GM21825 (cell line): Measurements from ENCODE around the gene MIPEP.

Experiments used
- ATAC-seq: cut with Tn5 transposase; IDR thresholded peaks from one replicate; pipeline ENCODE4 v1.9.1; 2021; ENCODE audit warnings: mild to moderate bottlenecking, moderate library complexity; ENCODE audit not compliant: unreplicated experiment

Gene MIPEP

DNA sequence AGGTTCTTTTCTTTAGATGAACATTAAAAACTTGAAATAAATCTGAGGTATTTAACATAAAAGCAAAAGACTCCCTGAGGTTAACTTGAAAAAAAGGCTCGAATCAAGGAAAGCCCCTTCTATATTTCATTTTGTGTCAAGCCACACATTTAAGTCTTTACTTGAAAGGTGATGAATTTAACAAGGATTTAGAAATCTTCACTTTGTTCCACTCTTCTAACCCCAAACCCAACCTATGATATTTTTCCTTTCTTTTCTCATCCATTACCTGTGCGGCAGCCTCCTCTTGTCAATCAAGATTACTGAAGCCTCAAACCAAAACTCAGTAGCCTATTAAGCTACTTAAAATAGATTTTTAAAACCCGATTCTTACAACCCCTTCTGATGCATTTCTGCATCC is 33.8 kb downstream of the MIPEP start:
- ATAC-seq: no peak

DNA sequence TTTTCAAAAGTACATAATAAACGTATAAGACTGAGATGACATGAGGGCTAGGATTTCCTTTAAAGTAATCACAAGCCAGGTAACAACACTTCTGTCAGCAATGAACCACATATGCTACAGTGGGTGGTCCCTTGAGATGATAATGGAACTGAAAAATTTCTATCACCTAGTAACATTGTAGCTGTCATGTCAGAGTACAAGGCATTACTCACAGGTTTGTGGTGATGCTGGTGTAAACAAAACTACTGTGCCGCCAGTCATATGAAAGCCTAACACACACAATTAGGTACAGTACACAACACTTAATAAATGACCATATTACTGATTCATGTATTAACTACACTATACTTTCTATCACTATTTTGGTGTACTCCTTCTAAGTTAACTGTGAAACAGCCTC is 36.8 kb downstream of the MIPEP start:
- no peak for ATAC-seq

DNA sequence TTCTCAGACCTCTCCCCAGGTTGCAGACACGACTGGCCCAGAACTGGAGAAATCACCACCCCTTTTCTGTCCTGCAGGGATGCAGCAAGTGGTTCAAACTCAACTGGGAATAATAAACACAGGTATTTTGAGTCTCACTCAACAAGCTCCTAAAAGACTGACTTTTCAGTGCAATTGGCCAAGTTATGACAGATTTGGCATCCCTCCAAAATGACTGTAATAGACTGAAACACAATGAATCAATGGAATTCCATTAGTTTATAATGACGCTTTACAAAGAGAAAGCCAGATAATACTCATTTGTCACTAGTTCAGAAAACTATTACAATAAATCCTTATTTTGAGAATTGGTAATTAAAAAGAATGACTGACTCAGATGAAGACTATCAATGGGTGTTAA is 38.1 kb downstream of the MIPEP start:
- no peak for ATAC-seq

DNA sequence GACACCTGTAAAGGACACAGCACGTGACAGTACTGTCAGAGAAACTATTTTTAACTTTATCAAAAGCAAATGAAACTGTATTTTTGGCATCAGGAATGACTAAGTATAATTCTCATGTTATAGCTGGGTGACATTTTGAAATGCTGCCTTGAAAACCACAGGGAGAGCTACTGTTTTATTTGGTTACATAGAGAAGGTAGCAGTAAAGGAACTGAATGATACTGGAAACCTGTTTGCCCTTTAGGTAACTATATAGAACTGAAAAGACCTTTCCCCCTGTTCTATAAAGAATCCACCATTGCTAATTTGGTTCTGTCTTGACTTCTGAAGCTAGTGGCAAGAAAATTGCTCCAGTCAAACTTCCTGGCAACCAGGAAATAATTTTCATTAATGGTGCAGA is 39.1 kb downstream of the MIPEP start:
- no peak for ATAC-seq

DNA sequence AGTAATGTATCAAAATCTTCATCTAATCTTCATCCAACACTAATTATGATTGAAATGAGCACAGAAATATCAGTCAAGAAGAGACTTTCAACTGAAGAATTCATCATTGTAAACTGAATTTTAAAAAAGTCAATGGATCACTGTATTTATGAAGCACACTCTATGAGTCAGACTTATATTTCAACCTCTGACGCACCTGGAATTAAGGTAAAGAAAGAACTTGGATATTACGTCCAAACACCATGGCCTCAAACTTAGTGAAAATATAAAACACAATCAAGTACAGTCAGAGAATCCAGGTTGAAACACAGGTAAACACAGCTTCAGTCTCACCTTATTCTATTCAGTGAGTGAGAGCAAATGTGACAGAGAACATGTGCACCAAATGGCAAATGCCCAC is 39.5 kb downstream of the MIPEP start:
- ATAC-seq: no peak

DNA sequence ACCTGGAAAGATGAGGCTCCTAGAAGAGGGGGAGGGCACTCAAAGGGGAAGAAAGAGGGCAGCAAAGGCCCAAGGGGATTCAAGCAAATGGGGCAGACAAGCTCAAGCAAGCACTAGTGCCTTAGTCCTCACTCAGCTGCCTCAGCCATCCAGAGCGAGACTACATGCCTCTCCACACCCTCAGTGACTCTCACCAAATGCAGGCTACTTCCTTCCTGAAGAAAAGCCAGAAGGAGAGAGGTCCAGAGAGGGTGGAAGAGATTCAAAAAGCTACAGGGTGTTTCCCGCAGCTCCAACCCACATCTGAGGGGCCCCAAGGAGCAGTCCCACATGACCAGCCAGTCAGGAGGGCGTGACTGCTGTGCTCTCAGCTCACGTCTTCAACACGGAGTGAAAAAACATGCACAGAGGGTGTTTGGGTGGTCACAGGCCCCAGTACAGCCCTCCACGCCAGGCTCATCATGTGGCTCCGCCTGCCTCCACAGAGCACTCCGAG is 40.5 kb downstream of the MIPEP start:
- no peak for ATAC-seq

DNA sequence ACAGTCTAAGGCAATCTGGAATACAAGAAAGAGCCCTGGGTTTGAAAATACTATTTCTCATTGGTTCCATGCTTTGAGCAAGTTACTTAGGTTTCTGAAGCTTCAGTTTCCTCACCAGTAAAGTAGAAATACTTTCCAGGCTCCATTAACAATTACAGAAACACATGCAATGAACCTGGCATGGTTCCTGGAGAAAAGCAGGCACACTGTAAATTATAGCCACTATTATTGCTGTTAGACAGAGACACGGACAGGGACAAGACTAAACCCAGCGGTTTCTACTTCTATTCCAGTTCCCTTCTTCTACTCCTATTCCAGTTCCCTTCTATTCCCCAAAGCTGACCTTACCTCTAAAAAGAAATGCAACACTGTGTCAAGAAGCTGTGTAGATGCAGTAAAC is 41.2 kb downstream of the MIPEP start:
- no peak for ATAC-seq

DNA sequence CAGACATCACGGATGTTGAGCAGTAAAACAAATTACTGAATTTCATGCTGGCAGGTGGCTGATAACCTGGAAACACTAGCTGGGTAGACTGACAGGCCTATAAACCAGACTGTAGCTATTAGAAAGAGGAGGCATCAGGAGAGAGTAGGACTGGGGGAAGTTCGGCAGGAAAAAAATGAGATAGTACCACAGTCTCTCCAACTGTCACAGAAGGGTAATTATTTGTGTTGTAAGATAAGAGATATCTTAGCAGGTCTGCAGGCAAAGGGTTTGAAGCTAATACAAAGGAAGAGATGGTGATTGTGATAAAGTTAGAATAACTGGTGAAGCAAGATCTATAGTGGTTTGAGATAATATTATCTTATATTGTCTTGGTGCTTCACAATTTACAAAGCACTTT is 41.7 kb downstream of the MIPEP start:
- ATAC-seq: no peak

DNA sequence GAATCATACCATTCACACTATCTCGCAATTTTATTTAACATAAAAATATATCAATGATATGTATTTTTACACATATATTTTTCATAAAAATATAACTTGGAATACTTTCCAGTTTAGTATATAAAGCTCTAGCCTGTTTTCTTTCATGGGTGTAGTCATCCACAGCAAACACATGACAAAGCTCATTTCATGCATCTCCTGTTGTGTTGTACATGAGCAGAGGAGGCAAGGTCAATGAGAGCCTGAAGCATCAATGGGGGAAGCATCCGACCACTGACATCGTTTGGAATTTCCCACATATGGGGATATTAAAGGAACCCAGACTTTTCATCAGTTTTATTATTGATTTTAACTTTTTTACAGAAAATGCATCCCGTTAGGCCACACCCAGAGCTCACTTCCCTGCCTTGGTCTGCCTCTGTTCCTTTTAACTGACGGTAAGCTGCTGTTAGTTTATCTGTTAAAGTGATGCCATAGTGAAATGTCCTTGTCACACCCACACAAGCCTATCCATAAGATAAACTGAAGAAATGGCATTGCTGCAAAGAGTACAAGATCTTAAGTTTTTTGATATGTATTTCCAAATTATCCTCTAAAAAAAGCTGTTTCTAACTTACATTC is 44.0 kb downstream of the MIPEP start:
- peak; percentile 28 for ATAC-seq

DNA sequence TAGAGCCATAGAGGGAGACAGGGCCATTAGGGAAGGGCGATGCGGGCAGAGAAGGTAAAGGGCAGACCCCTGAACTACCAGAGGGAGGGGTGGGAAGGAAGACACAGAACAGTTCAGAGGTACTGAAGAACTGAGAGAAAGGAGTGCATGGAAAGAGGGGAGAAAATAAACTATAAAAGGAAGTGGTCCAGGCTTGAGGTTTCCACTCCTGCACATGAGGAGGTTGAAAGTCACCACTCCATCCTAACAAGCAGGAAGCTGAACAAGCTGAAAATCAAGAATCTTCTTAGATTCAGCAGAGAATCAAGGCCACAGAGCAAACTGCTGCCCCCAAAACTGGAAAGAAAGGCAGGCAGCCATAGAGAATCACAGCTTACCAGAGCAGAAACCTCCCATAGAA is 45.1 kb downstream of the MIPEP start:
- ATAC-seq: no peak

DNA sequence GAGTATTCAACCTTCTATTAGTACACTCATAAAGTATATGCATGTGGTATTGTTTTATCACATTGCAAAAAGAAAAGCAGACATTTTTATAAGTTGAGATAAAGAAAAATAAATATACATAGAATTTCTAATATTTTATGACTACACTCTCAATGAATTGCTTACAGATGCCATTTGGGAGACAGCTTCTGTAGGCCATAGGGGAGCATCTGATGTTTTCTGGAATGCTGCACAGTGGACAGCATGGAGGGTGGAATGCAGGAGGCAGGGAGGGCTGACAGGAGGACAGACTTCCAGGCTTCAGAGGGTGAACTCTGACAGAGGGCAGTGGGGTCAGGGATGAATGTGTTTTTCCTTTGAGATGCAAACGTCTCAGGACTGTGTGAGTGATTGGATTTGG is 45.8 kb downstream of the MIPEP start:
- ATAC-seq: no peak

DNA sequence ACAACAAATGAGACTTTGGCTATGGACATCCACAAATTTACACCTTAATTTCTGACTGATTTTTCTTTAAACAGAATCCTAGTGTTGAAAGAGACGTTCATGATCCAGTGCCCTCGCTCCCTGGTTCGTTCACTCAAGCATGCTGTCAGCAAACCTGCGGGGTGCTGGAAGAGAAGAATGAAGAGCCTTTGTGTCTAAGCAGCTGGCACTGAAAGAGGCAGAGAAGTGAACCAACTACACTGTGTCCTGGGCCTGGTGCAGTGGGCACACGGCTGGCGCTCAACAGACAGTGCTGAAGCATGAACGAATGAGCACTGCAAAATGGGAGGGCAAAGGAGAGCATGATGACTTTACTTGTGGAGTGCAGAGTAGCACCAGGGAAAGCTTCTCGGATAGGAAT is 46.8 kb downstream of the MIPEP start:
- ATAC-seq: no peak

DNA sequence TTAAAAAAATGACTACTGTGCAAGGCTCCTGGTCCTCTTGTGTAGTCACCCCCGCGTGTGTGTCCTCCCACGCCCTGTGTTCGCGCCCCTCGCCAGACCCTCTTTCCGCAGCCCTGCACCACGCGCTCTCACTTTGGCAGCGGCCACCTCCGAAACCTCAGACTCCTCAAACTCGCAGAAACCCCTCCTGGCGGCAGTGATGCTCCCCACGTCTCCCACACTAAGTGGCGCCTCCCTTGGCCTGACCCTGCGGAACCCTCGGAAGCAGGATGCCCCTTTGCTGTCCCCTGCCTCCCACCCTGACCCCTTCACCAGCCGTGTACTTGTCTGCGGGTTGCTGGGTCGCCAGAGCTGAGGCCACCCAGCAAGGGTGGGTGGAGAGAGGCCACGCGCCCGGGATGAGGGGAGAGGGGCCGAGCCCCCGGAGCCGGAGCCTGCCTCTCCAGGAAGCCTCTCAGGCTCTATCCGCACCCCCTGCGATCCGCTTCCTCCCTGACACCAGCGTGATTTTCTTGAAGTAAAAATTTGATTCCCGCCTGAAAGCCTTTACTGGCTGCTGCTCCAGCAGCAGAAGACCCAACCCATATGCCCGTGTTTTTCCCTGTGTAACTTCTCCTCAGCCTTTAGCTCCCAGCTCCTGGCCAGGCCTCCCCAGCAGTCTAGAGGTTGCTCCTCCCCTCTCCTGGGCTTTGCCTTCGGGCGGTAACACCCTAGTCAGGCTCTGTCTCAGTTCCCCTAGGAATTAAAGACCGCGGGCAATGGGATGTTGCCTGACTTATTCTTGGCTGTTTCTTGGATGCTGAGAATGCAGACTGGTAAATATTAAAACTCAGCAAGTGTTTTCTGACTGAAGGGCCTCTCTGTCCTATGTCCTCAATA is 55.2 kb downstream of the MIPEP start:
- no peak for ATAC-seq

DNA sequence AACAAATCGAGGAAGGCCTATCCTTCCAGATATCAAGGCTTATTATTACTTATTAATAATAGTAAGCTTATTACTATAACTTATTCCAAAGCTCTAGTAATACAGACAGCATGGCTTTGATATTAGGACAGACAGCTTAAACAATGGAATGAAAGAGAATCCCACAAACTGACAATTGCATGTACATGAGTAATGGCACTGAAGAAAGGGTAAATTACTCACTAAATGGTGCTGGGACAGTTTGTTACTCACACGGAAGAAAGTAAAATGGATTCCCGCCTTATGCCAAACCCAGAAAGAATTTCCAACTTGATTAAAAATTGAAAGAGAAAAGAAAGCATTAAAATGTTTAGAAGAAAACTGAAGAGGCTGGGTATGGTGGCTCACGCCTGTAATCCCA is 60.3 kb downstream of the MIPEP start:
- no peak for ATAC-seq

DNA sequence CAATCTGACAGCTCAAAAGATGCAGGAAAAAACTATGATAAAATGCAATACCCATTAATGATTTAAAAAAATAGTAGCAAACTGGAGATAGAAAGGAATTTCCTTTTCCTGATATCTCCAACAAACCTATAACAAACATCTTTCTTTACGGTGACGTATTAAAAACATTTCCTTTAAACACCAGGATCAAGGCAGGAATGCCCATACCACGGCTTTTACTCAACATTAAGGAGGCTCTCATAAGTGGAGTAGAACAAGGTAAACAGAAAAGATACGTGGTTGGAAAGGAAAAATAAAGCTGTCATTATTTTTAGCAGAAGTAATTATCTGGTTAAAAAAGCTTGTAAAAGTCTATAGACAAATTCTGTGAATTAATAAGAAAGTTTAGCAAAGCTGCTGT is 61.1 kb downstream of the MIPEP start:
- no peak for ATAC-seq

DNA sequence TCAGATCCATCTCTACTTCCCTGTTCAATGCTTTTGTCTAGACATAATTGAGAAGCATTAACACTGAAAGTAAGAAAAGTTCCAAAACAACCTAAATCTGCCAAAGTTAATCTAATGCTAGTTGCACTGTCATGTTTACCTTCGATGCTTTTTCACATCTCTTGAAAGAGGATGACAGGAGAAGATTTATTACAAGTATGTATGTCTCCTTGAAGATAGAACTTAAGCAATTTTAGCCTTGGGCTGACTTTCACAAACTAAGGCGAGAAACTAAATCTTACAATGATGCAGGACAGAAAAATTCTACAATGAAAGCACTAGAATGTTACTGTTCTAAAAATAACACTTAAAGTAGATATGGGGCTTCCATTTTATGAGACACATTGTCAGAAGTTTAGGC is 64.0 kb downstream of the MIPEP start:
- no peak for ATAC-seq

DNA sequence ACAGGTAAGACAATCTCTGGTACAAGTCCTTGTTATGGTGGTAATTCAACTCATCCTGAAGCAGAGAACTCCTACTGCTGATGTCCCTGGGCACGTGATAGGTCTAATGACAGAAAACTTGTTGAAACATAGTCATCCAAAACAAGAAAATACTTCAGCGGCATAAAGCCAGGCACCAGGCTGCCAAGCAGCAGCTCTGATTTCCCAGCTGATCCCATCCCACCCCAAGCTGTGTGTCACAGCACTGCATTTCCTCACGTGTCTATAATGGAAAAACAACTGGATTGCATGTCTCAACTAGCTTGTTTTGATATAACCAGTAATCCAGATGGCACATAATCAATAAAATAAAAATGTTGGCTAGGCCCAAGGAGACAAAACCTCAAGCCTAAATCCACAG is 64.8 kb downstream of the MIPEP start:
- no peak for ATAC-seq

DNA sequence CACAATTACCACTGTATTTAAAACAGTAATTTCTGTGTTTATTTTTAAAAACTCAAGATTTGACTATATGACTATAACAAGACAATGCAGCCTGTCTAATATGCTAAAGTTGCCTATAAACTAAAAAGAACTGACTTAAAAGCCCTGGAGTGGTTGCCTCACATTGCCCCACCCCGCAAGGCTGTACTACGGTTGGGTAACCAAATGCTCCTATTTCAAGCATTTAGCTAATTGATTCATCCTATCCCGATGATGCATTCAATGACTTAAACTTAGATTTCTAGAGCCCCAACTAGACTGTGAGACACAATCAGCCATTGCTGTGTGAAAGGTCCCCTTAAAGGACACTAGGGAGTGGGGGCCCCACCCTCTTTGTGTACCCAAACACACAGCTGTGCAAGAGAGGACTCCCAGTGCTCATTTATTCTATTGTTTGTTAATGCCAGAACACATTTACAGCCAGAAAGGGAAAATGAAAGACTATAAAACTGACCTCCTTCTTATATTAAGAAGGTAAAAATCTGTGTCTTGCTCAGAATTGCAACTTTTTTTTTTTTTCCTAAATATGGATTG is 66.9 kb downstream of the MIPEP start:
- ATAC-seq: no peak

DNA sequence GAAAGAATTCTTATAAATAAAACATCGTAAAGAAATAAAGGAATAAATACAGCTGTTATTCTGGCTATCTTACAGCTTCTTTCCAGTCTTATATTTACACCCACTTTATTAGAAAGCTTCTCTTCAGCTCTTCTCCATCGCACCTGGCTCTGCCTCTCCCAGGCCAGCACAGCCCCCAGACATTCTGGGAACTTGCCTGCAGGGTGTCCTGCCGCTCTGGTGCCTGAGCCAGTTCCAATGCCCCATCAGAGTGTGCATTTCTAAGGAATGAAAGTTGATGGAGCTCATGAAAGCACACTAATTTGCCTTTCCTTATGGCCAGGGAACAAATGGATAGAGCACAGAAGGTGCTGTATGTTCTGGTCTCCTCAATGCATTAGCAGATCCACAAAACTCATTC is 68.7 kb downstream of the MIPEP start:
- ATAC-seq: no peak

DNA sequence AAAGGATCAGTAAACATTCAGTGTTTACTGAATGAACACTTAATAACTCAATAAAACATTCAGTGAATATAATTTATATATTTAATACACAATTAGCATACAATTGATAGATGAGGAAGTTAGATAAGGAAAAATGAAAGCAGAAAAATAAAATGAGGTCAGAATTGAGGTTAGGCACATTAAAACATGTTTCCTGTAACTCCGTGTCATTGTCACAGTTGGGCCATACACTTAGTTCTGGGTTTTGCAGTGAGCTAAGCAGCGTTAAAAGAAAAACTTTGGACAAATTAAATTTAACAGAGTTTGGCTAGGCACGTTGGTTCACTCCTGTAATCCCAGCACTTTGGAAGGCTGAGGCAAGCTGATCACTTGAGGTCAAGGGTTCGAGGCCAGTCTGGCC is 71.4 kb downstream of the MIPEP start:
- ATAC-seq: no peak

DNA sequence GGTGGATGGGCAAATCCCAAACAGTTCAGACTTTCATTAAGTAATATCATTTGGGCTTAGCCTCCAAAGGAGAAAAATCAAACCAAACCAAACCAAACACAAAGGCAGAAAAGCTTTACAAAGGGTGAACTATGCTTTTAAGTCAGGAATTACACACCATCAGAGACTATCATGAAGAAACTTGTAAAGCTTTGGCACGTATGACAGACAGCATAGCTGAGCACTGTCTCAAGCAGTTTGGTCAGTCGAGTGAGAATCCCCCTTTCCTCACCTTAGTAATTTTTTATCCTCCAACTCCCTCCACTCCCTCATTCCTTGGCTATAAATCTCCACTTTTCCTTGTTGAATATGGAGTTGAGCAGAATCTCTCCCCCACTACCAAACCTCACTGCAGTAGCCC is 72.1 kb downstream of the MIPEP start:
- no peak for ATAC-seq

DNA sequence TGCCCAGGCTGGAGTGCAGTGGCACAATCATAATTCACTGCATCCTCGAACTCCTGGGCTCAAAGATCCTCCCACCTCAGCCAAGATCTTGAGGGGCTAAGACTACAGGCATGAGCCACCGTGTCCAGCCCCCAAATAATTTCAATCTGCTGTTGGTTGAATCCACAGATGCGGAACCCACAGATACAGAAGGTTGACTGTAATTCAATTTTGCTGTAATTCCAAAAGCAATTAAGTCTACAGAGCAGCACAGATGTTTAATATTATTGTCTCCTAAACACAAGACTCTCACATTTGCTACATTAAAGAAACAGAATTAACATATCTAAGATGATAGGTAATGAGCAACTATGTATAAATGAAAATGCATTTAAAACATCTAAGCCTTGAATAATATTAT is 75.6 kb downstream of the MIPEP start:
- no peak for ATAC-seq
